ENCODE results near the gene MGAT4D.
"Not testable (repeated sequence)": the region's sequence is repeated elsewhere in the genome, so short reads cannot be mapped to it uniquely, and the experiment has no call there.

Gene MGAT4D

DNA sequence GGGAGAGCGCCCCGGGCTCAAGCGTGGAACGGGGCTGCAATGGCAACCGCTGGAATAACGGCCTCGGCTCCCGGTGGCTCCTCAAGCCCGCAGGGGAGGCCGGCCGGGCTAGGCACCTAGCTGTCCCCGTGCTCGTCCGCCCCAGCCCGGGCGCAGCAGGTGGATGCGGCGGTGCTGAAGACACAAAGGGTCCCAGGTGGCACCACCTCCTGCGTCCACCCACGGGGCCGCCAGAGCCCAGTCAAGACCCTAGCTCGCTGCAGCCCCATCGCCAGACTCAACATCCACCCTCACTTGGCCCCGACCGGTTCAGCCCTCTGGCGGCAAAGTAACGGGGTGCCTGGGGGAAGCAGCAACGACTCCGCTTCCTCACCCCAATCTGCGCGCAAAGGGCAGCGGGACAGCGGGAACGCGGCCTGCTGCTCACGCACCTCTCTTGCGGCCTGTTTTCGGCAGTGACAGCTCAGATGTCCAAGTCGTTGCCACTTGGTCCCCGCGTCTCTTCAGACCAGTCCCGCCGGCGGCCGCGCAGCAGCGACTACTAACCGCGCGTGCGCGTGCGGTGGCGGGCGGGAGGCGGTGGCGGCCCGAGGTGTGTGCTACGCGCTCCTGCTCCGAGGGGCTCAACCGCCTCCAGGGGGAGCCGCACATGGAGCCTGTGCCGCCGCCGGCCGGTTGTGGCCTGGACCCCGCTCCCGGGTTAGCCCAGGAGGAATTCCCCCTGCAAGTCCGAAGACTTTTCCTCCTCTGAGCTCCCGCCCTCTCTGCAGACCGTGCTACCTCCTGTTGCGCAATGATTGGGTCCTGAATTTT is 70.8 kb downstream of the MGAT4D start, which contains the start of gene CLGN:
Gene CLGN (minus strand): TSS at position 543 of the 813 bp plus-strand sequence. CDS start 14,570 bp downstream, outside the sequence.
- Histone ChIP-seq H3K79me2 (ENCODE audit: insufficient read depth, low read length) (no peaks in the 10 kb centered on the region), H3K36me3 (ENCODE audit: insufficient read depth, low read length) (no peaks in the 10 kb centered on the region), H2AFZ (ENCODE audit: low read length) (peak within 1 kb of the TSS; percentile 43), H3K27me3 (ENCODE audit: insufficient read depth, low read length) (no peaks in the 10 kb centered on the region), H3K4me3 (ENCODE audit: low read depth, low read length, poor library complexity, severe bottlenecking) (peak within 1 kb of the TSS; percentile 68), H3K4me2 (ENCODE audit: low read length) (peak within 1 kb of the TSS; percentile 92), H3F3A (ENCODE audit: insufficient read depth, low read length) (no peaks in the 10 kb centered on the region), H3K9me3 (ENCODE audit: low read length) (no peaks in the 10 kb centered on the region), H3K4me1 (ENCODE audit: insufficient read depth, low read length, severe bottlenecking) (peaks cover 14% of the 10 kb centered on the region), H3K27ac (ENCODE audit: low read depth, low read length, poor library complexity, severe bottlenecking) (no peak within 1 kb of the TSS), H3K9me2 (ENCODE audit: low read depth, low read length) (no peaks in the 10 kb centered on the region), H4K20me1 (ENCODE audit: insufficient read depth, low read length) (no peaks in the 10 kb centered on the region), H3K9ac (ENCODE audit: low read length) (peak within 1 kb of the TSS; percentile 65)
- TF ChIP-seq EZH2 (IDR thresholded peaks at IDR 0.05; ENCODE audit: borderline replicate concordance, low read length): no peak
- TF ChIP-seq, protein P1, sequence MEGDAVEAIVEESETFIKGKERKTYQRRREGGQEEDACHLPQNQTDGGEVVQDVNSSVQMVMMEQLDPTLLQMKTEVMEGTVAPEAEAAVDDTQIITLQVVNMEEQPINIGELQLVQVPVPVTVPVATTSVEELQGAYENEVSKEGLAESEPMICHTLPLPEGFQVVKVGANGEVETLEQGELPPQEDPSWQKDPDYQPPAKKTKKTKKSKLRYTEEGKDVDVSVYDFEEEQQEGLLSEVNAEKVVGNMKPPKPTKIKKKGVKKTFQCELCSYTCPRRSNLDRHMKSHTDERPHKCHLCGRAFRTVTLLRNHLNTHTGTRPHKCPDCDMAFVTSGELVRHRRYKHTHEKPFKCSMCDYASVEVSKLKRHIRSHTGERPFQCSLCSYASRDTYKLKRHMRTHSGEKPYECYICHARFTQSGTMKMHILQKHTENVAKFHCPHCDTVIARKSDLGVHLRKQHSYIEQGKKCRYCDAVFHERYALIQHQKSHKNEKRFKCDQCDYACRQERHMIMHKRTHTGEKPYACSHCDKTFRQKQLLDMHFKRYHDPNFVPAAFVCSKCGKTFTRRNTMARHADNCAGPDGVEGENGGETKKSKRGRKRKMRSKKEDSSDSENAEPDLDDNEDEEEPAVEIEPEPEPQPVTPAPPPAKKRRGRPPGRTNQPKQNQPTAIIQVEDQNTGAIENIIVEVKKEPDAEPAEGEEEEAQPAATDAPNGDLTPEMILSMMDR (IDR thresholded peaks at IDR 0.05; ENCODE audit: low read length): peak; percentile 56

DNA sequence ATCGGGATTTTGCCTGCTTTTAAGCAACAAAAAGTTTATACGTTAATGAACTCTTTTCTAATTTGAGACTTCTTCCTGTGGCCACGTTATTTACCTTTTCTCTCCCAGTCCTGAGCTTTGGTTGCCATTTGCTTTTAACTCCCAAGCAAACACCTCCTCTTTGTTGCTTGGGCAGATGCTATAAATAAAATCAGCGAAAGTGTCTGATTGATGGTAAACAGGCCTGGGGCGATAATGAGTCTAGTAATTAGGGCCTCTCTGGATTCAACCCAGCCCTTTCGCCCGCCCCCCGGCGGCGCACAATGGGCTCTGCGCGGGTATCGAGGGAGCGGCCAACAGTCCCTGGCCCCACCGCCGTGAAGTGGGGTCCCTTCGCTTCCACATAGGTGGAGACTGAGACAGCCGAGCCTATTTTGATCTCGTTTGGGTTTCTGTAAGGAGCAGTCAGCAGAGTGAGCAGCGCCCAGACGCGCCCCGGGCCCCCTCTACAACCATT is 71.4 kb downstream of the MGAT4D start:
- H3K4me1 ChIP-seq (ENCODE audit: insufficient read depth, low read length, severe bottlenecking): peaks cover 14% of the 10 kb centered on the region
- H3K9ac ChIP-seq (ENCODE audit: low read length): peak overlapping the region; percentile 65; the same call in 1 of the 2 replicates
- H3F3A ChIP-seq (ENCODE audit: insufficient read depth, low read length): no peaks in the 10 kb centered on the region
- H3K27me3 ChIP-seq (ENCODE audit: insufficient read depth, low read length): no peaks in the 10 kb centered on the region
- H3K9me3 ChIP-seq (ENCODE audit: low read length): no peaks in the 10 kb centered on the region
- H2AFZ ChIP-seq (ENCODE audit: low read length): no peak overlapping the region
- no peak overlapping the region for H3K27ac ChIP-seq (ENCODE audit: low read depth, low read length, poor library complexity, severe bottlenecking)
- H3K79me2 ChIP-seq (ENCODE audit: insufficient read depth, low read length): no peaks in the 10 kb centered on the region
- H3K36me3 ChIP-seq (ENCODE audit: insufficient read depth, low read length): no peaks in the 10 kb centered on the region
- peak overlapping the region; percentile 68 for H3K4me3 ChIP-seq (ENCODE audit: low read depth, low read length, poor library complexity, severe bottlenecking)
- TF ChIP-seq, protein P1 (IDR thresholded peaks at IDR 0.05; ENCODE audit: low read length): no peak
- no peak for TF ChIP-seq EZH2 (IDR thresholded peaks at IDR 0.05; ENCODE audit: borderline replicate concordance, low read length)
- H3K4me2 ChIP-seq (ENCODE audit: low read length): peak overlapping the region; percentile 92
- no peaks in the 10 kb centered on the region for H3K9me2 ChIP-seq (ENCODE audit: low read depth, low read length)
- H4K20me1 ChIP-seq (ENCODE audit: insufficient read depth, low read length): no peaks in the 10 kb centered on the region

DNA sequence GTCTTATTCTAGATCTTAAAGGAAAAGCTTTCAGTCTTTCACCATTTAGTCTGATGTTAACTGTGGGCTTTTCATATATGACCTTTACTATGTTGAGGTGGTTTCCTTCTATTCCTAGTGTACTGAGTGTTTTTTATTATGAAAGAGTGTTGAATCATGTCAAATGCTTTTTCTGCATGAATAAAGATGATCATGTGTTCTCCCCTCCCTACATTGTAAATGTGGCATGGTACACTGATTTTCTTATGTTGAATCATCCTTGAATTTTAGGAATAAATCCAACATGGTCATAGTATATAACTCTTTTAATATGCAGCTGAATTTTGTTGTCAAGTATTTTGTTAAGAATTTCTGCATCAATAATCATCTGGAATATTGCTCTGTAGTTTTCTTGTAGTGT is 75.0 kb downstream of the MGAT4D start:
- H3K27me3 ChIP-seq (ENCODE audit: insufficient read depth, low read length): no peaks in the 10 kb centered on the region
- H3K4me3 ChIP-seq (ENCODE audit: low read depth, low read length, poor library complexity, severe bottlenecking): no peak overlapping the region
- H3K27ac ChIP-seq (ENCODE audit: low read depth, low read length, poor library complexity, severe bottlenecking): no peak overlapping the region
- H2AFZ ChIP-seq (ENCODE audit: low read length): no peak overlapping the region
- TF ChIP-seq, protein P1 (IDR thresholded peaks at IDR 0.05; ENCODE audit: low read length): no peak
- TF ChIP-seq EZH2 (IDR thresholded peaks at IDR 0.05; ENCODE audit: borderline replicate concordance, low read length): no peak
- no peaks in the 10 kb centered on the region for H4K20me1 ChIP-seq (ENCODE audit: insufficient read depth, low read length)
- H3K4me2 ChIP-seq (ENCODE audit: low read length): no peak overlapping the region
- H3K9me2 ChIP-seq (ENCODE audit: low read depth, low read length): no peaks in the 10 kb centered on the region
- H3K4me1 ChIP-seq (ENCODE audit: insufficient read depth, low read length, severe bottlenecking): peaks cover 14% of the 10 kb centered on the region
- H3F3A ChIP-seq (ENCODE audit: insufficient read depth, low read length): no peaks in the 10 kb centered on the region
- H3K36me3 ChIP-seq (ENCODE audit: insufficient read depth, low read length): no peaks in the 10 kb centered on the region
- H3K79me2 ChIP-seq (ENCODE audit: insufficient read depth, low read length): no peaks in the 10 kb centered on the region
- H3K9me3 ChIP-seq (ENCODE audit: low read length): no peaks in the 10 kb centered on the region
- no peak overlapping the region for H3K9ac ChIP-seq (ENCODE audit: low read length)

DNA sequence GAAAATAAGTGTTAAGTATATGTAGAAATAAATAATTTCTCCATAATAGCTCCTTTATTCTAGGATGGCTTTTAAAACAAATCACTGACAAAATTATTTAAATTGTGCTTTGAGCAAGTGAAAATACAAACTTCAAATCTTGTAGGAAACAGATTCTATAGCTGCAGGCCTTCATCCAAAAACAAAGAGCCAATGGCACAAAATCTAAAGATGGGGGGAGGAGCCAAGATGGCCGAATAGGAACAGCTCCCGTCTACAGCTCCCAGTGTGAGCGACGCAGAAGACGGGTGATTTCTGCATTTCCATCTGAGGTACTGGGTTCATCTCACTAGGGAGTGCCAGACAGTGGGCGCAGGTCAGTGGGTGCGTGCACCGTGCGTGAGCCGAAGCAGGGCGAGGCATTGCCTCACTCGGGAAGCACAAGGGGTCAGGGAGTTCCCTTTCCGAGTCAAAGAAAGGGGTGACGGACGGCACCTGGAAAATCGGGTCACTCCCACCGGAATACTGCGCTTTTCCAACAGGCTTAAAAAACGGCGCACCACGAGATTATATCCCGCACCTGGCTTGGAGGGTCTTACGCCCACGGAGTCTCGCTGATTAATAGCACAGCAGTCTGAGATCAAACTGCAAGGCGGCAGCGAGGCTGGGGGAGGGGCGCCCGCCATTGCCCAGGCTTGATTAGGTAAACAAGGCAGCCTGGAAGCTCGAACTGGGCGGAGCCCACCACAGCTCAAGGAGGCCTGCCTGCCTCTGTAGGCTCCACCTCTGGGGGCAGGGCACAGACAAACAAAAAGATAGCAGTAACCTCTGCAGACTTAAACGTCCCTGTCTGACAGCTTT is 84.7 kb downstream of the MGAT4D start:
- not testable (repeated sequence) for H3K4me3 ChIP-seq (ENCODE audit: low read depth, low read length, poor library complexity, severe bottlenecking); H3K4me1 ChIP-seq (ENCODE audit: insufficient read depth, low read length, severe bottlenecking); H3K4me2 ChIP-seq (ENCODE audit: low read length); H3F3A ChIP-seq (ENCODE audit: insufficient read depth, low read length); H3K27ac ChIP-seq (ENCODE audit: low read depth, low read length, poor library complexity, severe bottlenecking); H3K36me3 ChIP-seq (ENCODE audit: insufficient read depth, low read length); H3K9ac ChIP-seq (ENCODE audit: low read length); H3K79me2 ChIP-seq (ENCODE audit: insufficient read depth, low read length); H3K9me2 ChIP-seq (ENCODE audit: low read depth, low read length); H2AFZ ChIP-seq (ENCODE audit: low read length); H3K27me3 ChIP-seq (ENCODE audit: insufficient read depth, low read length); H4K20me1 ChIP-seq (ENCODE audit: insufficient read depth, low read length); H3K9me3 ChIP-seq (ENCODE audit: low read length)
